Medulla oblongata (tissue), 1 donor: ENCODE data around the gene LPCAT3.
"Not testable (repeated sequence)": the region's sequence is repeated elsewhere in the genome, so short reads cannot be mapped to it uniquely, and the experiment has no call there.

ENCODE experiments used
- DNase-seq: peaks from one replicate; pipeline ENCODE4 v3.0.0-alpha.2; 2015; ENCODE audit errors: extremely low spot score

Gene LPCAT3

DNA sequence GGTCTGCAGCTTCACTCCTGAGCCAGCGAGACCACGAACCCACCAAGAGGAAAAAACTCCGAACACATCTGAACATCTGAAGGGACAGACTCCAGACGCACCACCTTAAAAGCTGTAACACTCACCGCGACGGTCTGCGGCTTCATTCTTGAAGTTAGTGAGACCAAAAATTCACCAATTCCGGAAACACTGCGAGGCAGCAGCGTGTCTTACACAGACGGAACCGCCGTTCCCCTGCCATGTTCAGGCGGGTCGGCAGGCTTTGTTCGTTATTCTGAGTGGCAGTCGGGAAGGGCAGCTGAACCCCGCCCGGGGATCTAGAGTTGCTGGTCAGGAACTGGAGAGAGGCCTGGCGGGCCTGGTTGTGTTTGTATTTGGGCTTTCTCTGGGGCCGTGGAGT lies 20.3 kb upstream of the LPCAT3 start:
- no peak for DNase-seq

DNA sequence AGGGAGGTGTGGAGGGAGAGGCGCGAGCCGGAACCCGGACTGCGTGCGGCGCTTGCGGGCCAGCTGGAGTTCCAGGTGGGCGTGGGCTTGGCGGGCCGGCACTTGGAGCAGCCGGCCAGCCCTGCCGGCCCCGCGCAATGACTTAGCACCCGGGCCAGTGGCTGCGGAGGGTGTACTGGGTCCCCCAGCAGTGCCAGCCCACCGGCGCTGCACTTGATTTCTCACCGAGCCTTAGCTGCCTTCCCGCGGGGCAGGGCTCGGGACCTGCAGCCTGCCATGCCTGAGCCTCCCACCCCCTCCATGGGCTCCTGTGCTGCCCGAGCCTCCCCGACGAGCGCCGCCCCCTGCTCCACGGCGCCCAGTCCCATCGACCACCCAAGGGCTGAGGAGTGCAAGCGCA lies 19.1 kb upstream of the LPCAT3 start:
- not testable (repeated sequence) for DNase-seq

DNA sequence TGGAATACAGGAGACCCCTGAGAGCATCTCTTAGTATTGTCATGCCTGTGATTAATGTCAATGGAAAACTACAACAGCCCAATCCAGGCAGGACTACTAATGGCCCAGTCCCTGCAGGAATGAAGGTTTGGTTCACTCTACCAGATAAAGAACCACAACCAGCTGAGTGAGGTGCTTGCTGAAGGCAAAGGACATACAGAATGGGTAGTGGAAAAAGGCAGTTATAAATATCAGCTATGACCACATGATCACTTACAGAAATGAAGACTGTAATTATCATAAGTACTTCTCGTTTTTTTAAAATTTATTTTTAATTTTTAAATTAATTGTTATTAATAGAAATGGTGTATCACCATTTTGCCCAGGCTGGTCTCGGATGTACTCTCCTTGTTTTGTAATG lies 17.2 kb upstream of the LPCAT3 start:
- no peak for DNase-seq

DNA sequence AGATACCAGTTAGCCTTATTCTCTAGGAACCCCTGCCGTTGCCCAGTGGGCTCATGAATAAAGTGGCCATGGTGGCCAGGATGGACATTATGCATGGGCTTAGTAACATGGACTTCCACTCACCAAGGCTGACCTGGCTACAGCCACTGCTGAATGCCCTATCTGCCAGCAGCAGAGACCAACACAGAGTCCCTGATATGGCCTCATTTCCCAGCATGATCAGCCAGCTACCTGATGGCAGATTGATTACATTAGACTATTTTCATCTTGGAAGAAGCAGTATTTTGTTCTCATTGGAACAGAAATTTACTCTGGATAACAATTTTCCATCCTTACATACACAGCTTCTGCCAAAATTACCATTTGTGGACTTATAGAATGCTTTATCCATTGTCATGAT lies 16.2 kb upstream of the LPCAT3 start:
- DNase-seq, result no peak

DNA sequence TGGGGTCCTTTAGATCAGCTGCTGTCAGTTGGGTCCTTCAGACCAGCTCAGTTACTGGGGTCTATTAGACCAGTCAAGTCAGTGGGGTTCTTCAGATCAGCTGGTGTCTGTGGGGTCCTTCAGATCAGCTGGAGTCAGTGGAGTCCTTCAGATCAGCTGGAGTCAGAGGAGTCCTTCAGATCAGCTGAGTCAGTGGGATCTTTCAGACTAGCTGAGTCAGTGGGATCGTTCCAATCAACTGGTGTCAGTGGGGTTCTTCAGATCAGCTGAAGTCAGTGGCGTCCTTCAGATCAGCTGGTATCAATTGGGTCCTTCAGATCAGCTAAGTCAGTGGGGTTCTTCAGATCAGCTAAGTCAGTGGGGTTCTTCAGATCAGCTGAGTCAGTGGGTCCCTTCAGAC lies 14.7 kb upstream of the LPCAT3 start:
- no peak for DNase-seq

DNA sequence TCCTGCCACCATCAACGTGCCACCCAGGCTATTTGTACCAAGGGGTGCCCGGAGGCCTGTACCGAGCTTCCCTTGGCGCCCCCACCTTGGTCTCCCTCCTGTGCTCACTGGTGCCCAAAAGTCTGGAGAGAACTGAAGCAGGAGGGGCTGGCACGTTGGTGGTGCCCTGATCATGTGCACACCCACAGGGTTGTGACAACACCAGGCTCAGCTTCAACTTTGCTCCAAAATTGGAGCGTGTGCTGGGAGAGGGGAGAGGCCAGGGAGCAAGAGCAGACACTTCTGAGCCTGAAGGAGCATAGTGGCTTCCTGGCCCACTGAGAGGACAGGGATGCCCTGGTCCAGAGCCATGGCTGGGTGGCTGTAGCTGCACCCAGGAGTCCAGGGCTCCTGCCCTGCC lies 13.0 kb upstream of the LPCAT3 start:
- no peak for DNase-seq

DNA sequence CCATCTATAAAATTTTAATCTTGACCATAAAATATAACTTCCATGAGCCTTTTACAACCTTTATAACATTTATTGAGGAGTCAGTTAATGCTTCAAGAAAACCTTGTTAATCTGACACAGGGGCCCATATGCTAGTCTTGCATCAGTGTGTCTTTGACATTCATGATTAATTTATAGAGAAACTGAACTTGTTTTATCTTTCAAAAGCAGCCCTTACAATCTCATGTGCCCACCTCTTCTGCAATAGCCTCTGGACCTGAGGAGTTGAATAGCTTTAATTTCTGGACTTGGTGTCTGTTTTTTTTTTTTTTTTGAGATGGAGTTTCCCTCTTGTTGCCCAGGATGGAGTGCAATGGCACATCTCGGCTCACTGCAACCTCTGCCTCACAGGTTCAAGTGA lies 8.6 kb upstream of the LPCAT3 start:
- no peak for DNase-seq

DNA sequence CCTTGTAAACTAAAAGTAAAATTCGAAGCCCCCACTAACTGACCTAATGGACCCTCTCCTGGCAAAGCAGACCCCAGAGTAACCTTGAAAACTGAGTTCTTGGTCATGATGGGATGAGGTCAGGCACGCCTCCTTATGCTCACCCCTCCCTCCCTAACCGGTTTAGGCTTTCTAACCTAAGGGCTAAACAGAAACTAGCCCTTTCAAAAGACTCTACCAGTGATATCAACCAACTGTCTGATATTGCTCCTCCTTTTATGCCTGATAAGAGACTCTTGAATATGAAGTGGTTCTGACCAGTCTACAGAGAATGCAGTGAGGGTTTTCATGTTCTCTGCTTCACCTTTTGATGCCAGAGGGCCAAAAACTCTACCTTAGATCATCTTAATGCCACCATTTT lies 4.8 kb upstream of the LPCAT3 start:
- DNase-seq, result no peak

DNA sequence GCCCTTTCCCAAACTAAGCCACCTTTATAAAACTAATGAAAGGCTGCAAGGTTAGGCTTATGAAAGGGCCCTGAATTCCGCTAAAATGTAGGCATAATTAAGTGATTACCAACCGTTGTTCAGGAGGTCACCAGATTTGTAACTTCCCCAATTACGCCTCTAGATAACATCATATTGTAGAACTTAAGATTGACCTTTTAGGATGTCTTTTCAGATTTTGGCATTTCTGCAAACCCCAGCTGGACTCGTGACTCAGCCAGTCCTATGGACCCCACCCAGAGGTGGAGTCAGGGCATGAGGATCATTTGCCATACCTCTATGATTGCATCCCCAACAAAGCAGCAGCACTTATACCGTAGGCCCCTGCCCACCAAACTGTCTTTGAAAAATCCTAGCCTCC lies 3.7 kb upstream of the LPCAT3 start:
- DNase-seq, result no peak

DNA sequence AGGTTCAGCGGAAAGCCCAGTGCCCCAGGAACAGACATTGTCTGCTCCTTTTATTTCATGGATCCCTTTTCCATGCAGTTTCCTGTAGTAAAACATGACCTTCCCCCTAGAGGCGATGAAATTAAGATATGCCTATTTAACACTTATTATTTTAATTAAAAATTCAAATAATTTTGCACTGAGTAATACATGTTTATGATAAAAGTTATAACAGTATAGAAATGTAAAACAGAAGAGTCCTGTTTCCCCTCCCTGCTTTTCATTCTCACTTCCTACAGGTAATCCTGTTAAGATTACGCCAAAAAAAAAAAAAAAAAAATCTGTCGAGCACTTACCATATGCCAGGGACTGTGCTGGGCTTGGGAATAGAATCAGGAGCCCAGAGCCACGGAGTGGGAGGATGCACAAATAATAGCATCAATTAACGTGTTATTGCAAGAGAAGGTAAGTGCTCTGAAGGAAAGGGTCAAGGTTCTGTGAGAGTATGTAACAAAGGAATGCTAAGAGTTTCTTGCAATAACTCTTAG lies 830 bp upstream of the LPCAT3 start:
- DNase-seq, result peak; percentile 11

DNA sequence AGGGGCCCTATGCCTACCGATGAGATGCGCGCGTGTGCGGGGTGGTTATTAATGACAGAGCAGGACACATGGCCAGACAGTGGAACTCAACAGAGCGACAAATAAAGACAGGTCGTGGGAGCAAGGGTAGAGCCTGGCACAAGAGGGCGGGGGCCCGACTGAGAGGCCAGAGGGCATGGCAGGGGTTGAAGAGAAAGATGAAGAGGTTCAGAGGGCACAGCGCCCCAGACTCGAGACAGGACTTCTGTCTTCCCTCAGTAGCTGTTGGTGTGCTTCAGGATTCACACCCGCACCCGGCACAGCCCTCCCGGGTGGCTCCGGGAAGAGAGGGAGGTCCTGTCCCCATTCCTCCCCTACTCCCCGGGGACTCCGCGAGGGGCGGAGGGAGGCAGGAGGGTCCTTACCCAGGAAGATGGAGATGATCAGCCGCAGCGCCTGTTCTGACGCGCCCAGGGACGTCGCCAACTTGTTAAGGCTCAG lies 366 bp downstream of the LPCAT3 start:
- no peak for DNase-seq

DNA sequence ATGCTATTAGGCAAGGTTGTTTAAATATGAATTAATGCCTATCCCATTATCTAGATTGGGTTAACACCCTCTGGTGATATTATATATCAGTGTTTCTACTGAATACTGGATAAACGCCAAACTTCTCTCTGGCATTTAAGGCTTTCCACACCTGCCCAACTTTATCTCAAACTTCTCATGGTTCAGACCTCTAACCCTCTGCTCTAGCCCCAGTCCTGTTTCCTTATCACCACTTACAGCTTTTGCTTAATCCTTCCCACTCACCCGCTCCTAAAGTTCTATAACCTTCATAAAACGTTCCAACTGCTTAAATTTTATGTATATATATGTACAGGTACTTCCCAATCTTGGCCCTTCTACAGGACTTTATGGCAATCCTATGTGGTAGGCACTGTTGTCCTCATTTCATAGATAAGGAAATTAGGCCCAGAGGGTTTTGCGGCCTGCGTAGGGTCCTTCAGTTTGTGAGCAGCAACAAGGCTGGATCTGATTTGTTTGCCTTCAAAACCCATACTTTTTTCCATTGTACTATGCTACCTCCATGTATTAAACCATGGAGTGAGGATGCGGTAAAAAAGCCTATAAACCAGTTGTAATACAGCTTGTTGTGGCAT lies 1.2 kb downstream of the LPCAT3 start:
- DNase-seq, result no peak

DNA sequence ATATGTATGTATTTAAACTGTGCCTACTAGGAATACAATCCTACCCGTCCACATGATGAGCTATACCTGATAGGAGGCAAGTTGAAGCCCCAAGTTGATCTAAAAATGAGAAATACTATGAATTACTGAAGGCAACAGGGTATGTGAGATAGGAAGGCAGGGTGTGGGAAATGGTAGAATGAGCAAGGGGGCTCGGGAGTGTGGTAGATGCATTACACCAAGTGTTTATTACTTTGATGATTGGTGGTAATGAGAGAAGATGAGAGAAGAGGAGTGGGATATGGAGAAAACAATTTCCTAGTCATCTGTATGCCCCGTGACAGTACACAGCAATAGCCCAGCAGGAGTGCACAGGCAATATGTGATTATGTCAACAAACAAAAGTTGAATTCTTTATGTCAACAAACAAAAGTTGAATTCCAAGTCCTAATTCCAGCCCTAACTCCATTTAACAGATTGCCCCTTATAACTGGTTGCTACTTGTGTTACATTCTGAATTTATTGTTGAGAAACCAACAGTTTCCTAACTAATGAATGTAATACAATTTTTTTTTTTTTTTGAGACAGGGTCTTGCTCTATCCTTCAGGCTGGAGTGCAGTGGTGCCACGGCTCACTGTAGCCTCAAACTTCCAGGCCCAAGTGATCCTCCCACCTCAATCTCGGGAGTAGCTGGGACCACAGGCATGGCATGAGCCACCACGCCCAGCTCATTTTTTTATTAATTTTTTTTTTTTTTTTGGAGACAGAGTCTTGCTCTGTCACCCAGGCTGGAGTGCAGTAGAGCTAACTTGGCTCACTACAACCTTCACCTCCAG lies 2.5 kb downstream of the LPCAT3 start:
- no peak for DNase-seq

DNA sequence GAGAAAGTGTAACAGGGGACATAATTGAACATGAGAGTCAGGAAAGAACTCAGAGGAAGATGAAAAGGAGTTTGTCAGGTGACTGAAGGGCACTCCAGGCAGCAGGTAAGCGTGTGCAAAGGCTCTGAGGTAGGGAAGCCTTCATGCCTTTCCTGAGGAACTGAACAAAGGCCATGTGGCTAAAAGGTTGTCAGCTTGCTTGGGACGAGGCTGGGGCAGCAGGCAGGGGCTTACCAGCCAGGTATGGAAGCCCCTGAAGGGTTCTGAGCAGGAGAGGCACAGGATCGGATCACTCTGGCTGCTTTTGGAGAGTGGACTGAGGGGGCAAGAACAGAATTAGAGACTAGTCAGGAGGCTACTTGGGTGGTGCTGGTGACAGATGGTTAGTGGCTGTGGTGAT lies 5.2 kb downstream of the LPCAT3 start:
- DNase-seq, result no peak

DNA sequence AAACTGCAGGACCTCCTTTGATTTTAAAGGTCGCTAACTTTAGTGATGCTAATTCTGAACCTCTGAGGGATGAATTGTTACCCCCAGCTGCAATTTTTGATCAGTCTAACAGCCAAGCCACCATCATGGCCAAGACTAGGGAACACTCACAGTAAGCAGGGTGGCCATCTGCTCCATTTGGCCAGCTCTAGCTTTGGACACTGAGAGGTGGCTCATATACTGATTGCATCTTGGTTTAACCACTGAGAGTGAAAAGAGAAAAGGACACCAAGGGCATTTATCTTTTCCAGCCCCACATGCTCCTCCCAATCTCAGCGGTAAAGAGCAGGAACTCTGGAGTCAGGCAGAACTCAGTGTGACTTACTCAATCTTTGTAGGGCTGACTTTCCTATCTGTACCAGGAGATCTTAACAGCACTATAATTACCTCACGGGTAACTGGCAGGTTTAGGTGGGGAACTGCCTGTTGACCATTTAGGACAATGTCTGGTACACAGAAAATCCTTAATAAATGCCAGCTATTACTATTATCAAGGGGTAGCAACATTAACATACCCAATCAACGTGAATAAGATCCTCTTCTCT lies 6.2 kb downstream of the LPCAT3 start:
- DNase-seq, result no peak

DNA sequence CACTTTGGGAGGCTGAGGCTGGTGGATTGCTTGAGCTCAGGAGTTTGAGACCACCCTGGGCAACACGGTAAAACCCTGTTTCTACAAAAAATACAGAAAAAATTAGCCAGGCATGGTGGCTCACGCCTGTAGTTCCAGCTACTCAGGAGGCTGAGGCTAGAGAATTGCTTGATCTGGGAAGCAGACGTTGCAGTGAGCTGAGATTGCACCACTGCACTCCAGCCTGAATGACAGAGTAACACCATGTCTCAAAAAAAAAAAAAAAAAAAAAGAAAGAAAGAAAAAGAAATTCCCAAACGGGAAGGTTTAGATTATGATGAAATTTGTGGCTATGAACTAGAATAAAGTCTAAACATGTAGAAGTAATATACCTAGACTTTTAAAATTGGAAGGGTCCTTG lies 6.9 kb downstream of the LPCAT3 start:
- DNase-seq, result not testable (repeated sequence)

DNA sequence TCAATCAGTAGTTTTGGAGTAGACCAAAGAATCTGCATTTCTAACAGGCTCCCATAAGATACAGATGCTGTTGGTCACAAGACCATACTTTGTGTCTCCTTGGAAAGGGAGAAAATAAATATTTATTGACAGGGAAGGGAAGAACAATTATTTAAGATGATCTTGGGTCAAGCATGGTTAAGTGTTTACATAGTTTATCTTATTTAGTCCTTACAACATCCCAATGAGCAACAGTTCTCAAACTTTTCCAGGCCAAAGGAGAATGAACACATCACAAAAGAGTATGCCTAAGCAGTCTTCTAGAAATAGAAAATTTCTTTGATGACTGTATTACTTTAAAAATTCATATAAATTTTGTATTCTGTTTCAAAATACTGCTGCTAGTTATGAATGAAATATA lies 8.8 kb downstream of the LPCAT3 start:
- no peak for DNase-seq

DNA sequence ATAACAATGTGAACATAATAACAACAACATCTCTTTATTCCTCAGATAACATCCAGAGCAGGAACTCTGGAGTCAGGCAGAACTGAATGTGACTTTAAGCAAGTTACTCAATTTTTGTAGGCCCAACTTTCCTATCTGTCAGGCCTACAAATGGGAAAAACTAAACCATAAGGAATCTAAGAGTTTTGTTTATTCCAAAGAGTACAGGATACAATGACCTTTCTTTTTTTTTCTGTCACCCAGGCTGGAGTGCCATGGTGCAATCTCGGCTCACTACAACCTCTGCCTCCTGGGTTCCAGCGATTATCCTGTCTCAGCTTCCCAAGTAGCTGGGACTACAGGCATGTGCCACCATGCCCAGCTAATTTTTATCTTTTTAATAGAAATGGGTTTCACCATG lies 9.4 kb downstream of the LPCAT3 start:
- DNase-seq, result no peak

DNA sequence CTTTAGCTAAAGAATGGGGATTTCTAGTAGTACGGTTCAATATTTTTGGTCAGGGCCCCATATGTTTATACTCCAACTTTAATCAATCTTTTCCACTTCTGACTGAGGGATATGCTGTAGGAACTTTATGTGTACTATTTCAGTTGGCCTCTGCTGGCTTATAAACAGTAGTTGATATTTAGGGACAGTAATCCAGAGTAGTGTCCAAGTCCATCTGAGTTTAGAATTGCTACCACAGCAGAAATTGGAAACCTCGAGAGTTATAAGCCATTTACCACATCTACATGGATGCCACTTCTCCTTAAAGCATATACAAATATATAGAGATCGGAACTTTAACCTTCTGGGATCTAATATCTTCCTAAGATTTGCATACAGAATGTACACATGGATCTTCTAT lies 11.6 kb downstream of the LPCAT3 start:
- no peak for DNase-seq

DNA sequence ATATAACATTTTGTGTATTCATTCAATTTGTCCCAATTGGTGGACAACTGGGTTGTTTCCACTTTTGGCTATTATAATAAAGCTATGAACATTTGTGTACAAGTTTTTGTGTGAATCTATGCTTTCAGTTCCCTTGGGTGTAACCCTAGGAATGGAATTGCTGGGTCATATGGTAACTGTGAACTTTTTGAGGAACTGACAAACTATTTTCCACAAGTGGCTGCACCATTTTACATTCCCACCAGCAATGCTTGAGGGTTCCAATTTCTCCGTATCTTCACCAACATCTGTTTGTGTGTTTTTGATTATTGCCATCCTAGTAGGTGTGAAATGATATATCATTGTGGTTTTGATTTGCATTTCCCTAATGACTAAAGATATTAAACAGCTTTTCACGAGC lies 13.0 kb downstream of the LPCAT3 start:
- DNase-seq, result no peak

DNA sequence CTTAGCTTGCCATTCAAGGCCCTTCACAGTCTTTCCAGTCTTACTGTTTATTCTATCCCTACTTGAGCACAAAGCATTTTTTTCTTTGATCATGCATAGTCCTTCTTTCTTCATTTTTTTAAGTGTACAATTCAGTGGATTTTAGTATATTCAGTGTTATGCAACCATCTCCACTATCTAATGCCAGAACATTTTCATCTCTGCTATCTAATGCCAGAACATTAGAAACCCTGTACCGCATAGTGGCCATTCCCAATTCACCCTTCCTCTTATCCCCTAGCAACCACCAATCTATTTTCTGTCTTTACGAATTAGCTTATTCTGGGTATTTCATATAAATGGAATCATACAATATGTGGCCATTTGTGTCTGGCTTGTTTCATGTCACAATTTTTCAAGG lies 13.4 kb downstream of the LPCAT3 start:
- DNase-seq, result no peak

DNA sequence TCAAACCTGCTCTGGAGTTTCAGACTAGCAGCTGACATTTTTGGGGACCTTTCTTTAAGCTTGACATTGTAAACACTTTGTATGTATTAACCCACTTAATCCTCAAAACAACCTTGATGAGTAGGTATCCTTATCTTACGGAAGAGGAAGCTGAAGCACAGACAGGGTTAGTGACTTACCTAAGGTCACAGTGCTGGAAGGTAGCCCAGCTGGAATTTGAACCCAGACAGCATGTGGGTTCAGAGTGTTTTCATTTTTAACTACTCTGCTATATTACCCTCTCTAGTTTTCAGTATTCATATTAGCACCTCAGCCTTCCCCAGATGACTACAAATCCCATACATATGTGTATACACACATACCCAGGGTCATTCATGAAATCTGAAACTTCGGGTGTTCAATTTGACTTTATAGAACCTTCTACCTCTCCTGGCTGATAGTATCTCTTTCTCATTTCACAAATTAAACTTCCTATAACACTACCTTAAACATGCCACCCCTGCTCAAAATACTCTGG lies 13.9 kb downstream of the LPCAT3 start:
- DNase-seq, result no peak
